ENCODE data around the gene GRAMD2A.

Gene GRAMD2A

DNA sequence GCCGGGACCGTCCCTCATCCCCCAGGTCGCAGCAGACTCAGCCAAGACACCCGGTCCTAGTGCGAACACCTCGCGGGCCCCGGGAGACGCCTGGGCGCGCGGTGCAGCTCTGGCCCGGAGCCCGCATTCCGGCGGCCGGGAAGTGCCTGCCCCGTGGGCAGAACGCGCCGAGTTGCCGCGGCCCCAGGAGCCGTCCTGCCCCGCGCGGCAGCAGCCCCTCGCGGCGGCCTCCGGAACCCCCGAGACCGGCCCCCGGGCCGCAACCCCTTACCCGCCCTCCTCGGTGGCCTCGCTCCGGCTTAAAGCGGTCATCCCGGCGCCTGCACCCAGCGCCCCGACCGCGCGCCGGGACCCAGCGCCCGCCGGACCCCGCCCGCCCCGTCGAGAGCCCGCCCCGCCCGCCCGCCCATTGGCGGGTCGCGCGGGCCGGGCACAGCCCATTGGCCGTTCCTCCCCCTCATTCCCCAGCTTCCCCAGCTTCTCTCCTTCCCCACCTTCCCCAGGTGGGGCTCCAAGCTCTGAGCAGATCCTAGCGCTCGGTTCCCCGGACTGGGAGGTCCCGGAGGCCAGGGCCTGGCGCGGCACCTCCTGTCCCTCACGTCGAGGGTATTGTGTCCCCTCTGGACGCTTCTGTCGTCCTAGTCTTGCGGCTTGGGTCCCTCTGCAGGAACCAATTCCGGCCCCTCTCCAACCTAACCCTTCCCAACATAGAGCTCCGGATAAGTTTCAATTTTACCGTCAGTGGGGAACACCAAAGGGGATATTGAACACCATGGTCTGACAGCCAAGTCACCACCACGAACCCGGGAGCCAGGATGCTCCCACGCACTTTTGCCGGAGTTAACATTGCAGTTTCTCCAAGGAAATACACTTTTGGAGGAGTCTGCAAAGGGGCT lies at the start of gene GRAMD2A:
Gene GRAMD2A (minus strand): TSS at position 328 of the 896 bp plus-strand sequence.
- peak; percentile 37 for DNase-seq

- no peak for DNase-seq
Measured at GRCh38 chr15:72242775-72243370, 45.3 kb upstream of the GRAMD2A start.

DNA sequence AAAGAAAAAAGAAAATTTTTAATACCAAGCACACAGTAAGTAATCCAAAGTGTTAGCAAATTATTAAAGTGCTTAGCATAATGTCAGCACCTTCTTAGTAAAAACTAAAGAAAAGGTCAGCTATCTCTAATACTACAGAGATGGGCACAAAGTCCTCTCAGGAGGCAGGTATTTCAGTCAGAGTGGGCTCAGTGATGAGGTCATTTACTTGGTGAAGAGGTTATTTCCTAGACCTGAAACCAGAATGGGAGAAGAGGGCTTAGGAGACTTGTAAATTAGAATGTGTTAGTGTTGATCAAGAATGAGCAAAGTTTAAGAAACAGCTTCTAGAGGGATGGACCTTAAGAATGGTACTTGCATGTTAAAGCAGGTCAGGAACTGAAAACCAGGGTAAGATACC lies 42.1 kb upstream of the GRAMD2A start:
- no peak for DNase-seq

DNA sequence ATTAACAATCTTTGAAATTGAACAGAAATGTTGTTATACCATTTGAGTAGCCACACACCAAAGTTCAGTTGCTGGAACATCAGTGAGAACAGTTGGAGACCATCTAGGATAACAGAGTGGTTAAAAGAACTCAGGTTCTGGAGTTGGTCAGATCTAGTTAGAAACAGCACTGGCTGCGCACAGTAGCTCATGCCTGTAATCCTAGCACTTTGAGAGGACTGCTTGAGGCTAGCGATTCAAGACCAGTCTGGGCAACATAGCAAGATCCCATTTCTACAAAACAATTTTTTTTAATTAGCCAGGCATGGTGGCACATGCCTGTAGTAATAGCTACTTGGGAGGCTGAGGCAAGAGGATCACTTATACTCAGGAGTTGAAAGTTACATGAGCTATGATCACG lies 41.0 kb upstream of the GRAMD2A start:
- no peak for DNase-seq

DNA sequence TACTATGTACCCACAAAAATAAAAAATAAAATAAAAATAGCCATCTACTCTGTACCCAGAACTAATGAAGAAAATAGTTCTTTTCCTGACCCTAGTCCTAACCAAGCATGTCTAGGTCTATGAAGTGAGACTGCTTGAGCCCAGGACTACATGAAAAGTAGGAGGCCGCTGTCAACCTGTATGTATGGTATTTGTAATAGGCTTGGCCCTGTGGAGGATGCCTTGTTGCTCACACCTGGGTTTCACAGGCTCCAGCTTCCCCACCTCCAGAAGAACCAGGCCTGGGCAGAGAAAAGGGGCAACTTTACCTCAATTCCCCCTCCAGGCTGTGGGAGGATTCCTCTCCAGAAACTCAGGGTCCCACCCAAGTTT lies 40.3 kb upstream of the GRAMD2A start:
- no peak for DNase-seq

DNA sequence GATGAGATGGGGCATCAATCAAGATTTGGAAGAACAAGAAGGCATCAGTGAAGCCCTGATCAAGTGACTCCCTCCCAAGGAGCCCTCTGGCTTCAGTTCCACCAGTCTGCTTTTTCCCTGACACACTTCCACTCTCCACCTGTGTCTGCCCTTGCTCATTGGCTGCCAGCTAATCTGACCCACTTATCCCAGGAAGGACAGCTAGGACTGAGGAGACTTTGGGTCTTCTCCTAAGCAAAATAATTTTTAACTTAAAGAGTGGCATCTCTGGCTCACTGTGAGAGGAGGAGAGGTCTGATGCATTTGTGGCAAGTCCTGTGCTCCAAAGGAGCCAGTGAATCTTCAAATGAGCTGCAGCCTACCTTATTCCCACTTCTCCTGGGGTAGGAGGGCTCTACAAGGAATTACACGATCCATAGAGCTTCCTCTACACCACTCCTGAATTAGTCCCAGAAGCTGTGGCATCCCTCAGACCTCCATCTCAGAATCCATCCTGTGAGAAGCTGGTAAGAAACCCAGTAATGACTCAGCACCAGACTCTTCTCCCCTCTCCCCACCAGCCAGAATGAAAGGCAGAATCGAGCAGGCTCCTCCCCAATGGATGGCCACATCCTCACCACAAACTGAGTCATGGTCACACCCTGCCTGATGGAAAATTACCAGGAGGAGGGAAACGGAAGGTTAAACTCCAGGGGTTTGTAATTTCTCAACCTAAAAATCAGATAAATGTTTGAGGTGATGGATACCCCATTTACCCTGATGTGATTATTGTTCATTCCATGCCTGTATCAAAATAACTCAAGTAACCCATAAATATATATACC lies 39.7 kb upstream of the GRAMD2A start:
- peak; percentile 64 for DNase-seq

DNA sequence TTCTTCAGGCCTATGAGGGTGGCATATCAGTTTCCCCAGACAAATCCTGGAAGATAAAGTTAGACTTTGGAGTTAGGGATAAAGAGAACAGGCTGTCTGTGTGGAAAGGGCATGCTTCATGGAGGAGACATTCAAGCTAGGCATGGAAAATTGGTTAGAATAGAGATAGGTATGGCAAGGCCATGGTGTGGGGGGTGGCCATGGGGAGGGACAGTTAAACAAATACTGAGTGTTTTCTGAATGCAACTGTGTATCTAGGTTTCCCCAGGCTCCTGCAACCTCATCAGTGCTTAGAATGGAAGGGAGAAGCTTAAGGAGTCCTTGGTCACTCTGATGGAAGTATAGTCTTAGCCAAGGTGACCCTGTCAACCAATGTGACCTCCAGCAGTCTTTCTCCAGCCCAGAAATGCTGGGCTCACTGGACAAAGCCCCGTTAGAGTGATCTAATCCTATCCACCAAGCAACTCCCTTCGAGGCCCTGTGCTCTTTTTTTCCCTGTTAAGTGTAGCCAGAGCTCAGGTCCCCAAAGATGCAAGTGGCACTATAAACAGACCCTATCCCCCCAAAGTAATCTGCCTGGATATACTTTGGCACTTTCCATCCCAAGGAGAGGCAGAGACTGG lies 38.9 kb upstream of the GRAMD2A start:
- no peak for DNase-seq

GRCh38 chr15:72235298-72235697 lies 37.7 kb upstream of the GRAMD2A start:
- DNase-seq, result no peak

DNA sequence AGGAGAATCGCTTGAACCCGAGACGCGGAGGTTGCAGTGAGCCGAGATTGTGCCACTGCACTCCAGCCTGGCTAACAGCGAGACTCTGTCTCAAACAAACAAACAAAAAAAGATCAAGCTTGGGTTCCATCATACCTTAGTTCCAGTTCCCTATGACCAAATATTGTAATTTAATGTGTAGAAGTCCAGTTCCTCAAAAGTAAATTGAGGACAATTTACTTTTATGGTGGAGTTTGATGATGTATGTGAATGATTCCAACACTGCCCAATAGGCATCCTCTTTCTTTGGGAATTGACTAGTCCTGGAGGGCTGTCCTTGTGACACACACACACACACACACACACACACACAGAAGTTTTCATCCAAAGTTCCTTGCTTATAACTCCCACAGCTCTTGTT lies 36.2 kb upstream of the GRAMD2A start:
- DNase-seq, result no peak

GRCh38 chr15:72231833-72232478 lies 34.4 kb upstream of the GRAMD2A start:
- DNase-seq, result peak; percentile 53

- peak; percentile 97 for DNase-seq
Measured at GRCh38 chr15:72231066-72231832, 33.7 kb upstream of the GRAMD2A start, which contains the start of gene PKM. Gene PKM (minus strand): TSS chr15:72231190. CDS start chr15:72219097, 12,093 bp downstream.

DNA sequence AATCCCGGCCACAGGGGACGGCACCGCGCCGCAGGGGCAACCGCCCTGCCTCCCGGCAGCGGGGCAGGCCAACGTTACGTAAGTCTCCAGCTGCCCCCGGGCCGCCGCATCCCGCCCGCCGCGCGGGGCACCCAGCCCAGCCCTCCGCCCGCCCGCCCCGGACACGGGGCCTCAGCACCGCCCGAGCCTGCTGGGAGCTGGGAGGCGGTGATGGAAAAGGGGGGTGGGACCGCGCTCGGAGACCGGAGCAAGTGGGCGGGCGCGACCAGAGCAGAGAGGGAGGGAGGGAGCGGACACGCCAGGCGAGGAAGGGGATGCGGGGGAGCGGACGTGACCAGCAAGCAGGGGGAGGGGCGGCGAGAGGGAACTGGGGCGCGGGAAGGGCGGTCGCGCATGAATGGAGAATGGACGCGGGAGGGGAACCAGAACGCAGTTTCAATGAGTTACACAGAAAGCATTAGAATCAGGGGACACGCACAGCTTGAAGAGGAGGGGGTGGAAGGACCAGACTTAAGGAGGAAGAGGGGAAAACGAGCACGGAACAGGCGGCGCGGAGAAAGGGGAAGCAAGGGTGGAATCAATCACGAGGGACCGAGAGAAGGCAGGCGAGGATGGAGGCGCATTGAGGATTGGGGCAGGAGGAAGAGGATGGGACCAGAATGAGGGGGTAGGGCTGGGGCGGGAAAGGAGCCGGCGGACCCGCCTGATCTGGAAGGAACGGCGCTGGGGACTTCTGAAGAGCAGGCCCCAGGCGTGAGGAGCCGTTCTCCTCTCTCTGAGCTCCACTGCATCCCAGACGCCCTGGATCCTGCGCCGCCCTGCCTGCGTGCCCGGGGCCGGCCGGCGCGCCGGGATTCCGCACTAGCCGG lies 32.8 kb upstream of the GRAMD2A start:
- peak; percentile 82 for DNase-seq

GRCh38 chr15:72229947-72230196 lies 32.3 kb upstream of the GRAMD2A start:
- DNase-seq, result no peak

- peak; percentile 50 for DNase-seq
Measured at GRCh38 chr15:72229076-72229946, 31.7 kb upstream of the GRAMD2A start.

- peak; percentile 25 for DNase-seq
Measured at GRCh38 chr15:72227720-72228119, 30.1 kb upstream of the GRAMD2A start.

GRCh38 chr15:72227192-72227586 lies 29.6 kb upstream of the GRAMD2A start:
- DNase-seq, result peak; percentile 54

- DNase-seq, result no peak
Measured at GRCh38 chr15:72223278-72223677, 25.7 kb upstream of the GRAMD2A start.

DNA sequence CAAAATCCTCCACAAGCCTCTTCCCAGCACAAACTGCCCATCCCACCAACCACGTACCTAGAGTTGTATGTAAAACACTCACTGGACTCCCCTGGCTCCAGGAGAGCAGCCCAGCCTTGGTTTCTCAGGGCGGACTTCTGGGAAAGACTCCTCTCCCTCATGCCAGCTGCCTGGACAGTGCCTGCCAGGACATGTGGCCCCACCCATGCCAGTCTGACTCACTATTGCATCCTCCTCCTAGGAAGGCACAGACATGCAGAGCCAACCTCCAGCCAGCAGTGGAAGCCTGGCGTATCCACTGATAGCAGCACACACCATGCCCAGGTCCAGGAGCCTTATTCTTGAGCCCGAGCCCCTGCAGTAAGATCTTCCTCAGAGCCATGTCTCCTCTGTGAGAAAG lies 24.8 kb upstream of the GRAMD2A start:
- no peak for DNase-seq

DNA sequence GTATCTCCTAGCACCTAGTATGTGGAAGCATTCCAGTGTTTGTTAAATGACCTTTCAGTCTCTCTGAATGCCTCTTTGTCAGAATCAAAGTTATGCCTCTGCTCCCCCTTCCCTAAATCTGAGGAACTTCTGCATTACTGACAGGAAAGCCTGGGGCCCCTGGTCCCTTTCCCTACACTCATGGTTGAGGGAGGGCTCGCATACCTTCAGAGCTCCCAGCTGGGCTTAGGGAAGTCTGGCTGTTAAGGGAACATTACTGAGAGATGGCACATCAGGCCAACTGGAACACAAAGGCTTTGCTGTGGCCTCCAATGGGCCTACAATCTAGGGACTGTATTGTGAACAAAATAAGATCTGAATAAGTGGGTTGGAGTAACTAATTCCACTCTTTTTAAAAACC lies 23.1 kb upstream of the GRAMD2A start:
- DNase-seq, result no peak

DNA sequence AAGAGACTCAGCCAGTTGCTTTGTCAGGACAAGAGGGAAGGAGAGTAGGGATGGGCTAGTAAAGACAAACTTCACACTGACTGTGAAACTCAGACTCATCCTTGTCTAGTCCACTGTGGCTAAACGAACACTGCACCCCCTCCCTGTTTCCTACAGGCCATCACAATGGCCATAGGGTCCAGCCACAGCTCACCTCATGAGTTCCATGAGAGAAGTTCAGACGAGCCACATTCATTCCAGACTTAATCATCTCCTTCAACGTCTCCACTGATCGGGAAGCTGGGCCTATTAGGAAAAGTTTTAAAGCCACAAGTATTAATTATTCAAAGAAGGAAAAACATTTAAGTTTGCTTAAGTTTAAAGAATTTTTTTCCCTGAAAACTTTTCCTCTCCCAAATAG lies 19.6 kb upstream of the GRAMD2A start:
- DNase-seq, result no peak

All from activated naive CD4-positive, alpha-beta T cell treated with anti-CD3 and anti-CD28 coated beads, Interleukin-2, amount 50 U/mL, for 16 hours (primary cell).